MCF 10A (cell line): ENCODE measurements around the gene PVALEF. TPM values are rescaled to one million over a fixed set of nuclear protein-coding genes. Genes with fewer than 3 reads are reported as not detected.

Source experiments
- BruUV-seq: library from RNA; stranded (reverse); fragments of 400-500 nt; replicated peaks from 2 replicates; lab custom pipeline; 2021; lab: Mats Ljungman, UMichigan
- CTCF ChIA-PET: fragments of 300-600 bp; sonication (Branson Sonifier 250); formaldehyde crosslinking; extraction: SDS; loops from one replicate; lab custom pipeline; 2021; ENCODE audit warnings: antibody characterized with exemption, inconsistent platforms; lab: Yijun Ruan, JAX
- POLR2A ChIA-PET: fragments of 300-600, 350-650 bp; sonication (Branson Sonifier 250); formaldehyde crosslinking; extraction: SDS; loops from one replicate; lab custom pipeline; 2020; ENCODE audit warnings: antibody characterized with exemption, inconsistent platforms; lab: Yijun Ruan, JAX
- DNase-seq: peaks from one replicate; pipeline ENCODE4 v3.0.0-alpha.2; 2018; ENCODE audit not compliant: unreplicated experiment
- H3K27ac Mint-ChIP-seq: one replicate; pipeline ENCODE4 v1.8.0; 2022; ENCODE audit warnings: mild to moderate bottlenecking, low read depth, mixed read lengths; ENCODE audit not compliant: unreplicated experiment
- H3K27me3 Mint-ChIP-seq: one replicate; pipeline ENCODE4 v1.8.0; 2022; ENCODE audit warnings: mixed read lengths; ENCODE audit not compliant: insufficient read depth, unreplicated experiment
- H3K36me3 Mint-ChIP-seq: one replicate; pipeline ENCODE4 v1.8.0; 2022; ENCODE audit warnings: mild to moderate bottlenecking, moderate library complexity, mixed read lengths; ENCODE audit not compliant: insufficient read depth, unreplicated experiment
- H3K4me1 Mint-ChIP-seq: one replicate; pipeline ENCODE4 v1.8.0; 2022; ENCODE audit warnings: mixed read lengths; ENCODE audit not compliant: insufficient read depth, unreplicated experiment
- H3K4me3 Mint-ChIP-seq: one replicate; pipeline ENCODE4 v1.8.0; 2022; ENCODE audit warnings: mild to moderate bottlenecking, moderate library complexity, mixed read lengths; ENCODE audit not compliant: unreplicated experiment
- H3K9me3 Mint-ChIP-seq: one replicate; pipeline ENCODE4 v1.8.0; 2022; ENCODE audit warnings: mixed read lengths; ENCODE audit not compliant: unreplicated experiment
- CTCF ChIP-seq: fragments of 200-600 bp; IDR thresholded peaks from one replicate; pipeline ENCODE4 v1.8.0; 2022; ENCODE audit warnings: antibody characterized with exemption, mild to moderate bottlenecking; ENCODE audit not compliant: unreplicated experiment
- intact Hi-C: fragments of 100-400 bp; cut with micrococcal nuclease; formaldehyde crosslinking; loops from 2 replicates; pipeline ENCODE4 v1.14.1; 2022
- total RNA-seq: library from RNA; stranded (reverse); gene quantifications from 2 replicates; pipeline ENCODE4 v1.2.3, GENCODE V29; 2022

PVALEF gene
- total RNA-seq, 1 experiment from 2014 or later: not detected

GRCh38 chr17:81161536-81161935, 3.8 kb upstream of the PVALEF start:
- BruUV-seq: no TSS peak
- Mint-ChIP-seq H3K27ac (no peak overlapping the region), H3K36me3 (no peaks in the 10 kb centered on the region), H3K4me3 (no peak overlapping the region), H3K9me3 (no peaks in the 10 kb centered on the region), H3K4me1 (no peaks in the 10 kb centered on the region), H3K27me3 (no peaks in the 10 kb centered on the region)
- POLR2A ChIA-PET: no interaction called here
- CTCF ChIA-PET: no interaction called here
- TF ChIP-seq CTCF: no peak
- intact Hi-C loops: no loop called here
- no peak for DNase-seq

GRCh38 chr17:81161972-81162371, 3.3 kb upstream of the PVALEF start:
- TF ChIP-seq CTCF: no peak
- no TSS peak for BruUV-seq
- ChIA-PET POLR2A (no interaction called here), CTCF (no interaction called here)
- DNase-seq: no peak
- H3K4me3 Mint-ChIP-seq: no peak overlapping the region
- H3K4me1 Mint-ChIP-seq: no peaks in the 10 kb centered on the region
- H3K9me3 Mint-ChIP-seq: no peaks in the 10 kb centered on the region
- H3K36me3 Mint-ChIP-seq: no peaks in the 10 kb centered on the region
- intact Hi-C loops: no loop called here
- H3K27ac Mint-ChIP-seq: no peak overlapping the region
- no peaks in the 10 kb centered on the region for H3K27me3 Mint-ChIP-seq

- no TSS peak for BruUV-seq
- H3K4me1 Mint-ChIP-seq: no peaks in the 10 kb centered on the region
- no peak overlapping the region for H3K27ac Mint-ChIP-seq
- H3K9me3 Mint-ChIP-seq: no peaks in the 10 kb centered on the region
- ChIA-PET POLR2A (no interaction called here), CTCF (no interaction called here)
- DNase-seq: no peak
- no peak overlapping the region for H3K4me3 Mint-ChIP-seq
- H3K27me3 Mint-ChIP-seq: no peaks in the 10 kb centered on the region
- TF ChIP-seq CTCF: no peak
- no peaks in the 10 kb centered on the region for H3K36me3 Mint-ChIP-seq
- intact Hi-C loops: no loop called here
Measured at GRCh38 chr17:81162491-81162890, 2.8 kb upstream of the PVALEF start.

GRCh38 chr17:81163051-81163695, 2.1 kb upstream of the PVALEF start:
- Mint-ChIP-seq H3K27ac (no peak overlapping the region), H3K4me3 (no peak overlapping the region), H3K36me3 (no peaks in the 10 kb centered on the region), H3K27me3 (no peaks in the 10 kb centered on the region), H3K9me3 (no peaks in the 10 kb centered on the region), H3K4me1 (no peaks in the 10 kb centered on the region)
- ChIA-PET POLR2A (no interaction called here), CTCF (no interaction called here)
- no TSS peak for BruUV-seq
- no peak for TF ChIP-seq CTCF
- no peak for DNase-seq
- intact Hi-C loops: no loop called here
